ENCODE measurements around the gene PNP.

DNA sequence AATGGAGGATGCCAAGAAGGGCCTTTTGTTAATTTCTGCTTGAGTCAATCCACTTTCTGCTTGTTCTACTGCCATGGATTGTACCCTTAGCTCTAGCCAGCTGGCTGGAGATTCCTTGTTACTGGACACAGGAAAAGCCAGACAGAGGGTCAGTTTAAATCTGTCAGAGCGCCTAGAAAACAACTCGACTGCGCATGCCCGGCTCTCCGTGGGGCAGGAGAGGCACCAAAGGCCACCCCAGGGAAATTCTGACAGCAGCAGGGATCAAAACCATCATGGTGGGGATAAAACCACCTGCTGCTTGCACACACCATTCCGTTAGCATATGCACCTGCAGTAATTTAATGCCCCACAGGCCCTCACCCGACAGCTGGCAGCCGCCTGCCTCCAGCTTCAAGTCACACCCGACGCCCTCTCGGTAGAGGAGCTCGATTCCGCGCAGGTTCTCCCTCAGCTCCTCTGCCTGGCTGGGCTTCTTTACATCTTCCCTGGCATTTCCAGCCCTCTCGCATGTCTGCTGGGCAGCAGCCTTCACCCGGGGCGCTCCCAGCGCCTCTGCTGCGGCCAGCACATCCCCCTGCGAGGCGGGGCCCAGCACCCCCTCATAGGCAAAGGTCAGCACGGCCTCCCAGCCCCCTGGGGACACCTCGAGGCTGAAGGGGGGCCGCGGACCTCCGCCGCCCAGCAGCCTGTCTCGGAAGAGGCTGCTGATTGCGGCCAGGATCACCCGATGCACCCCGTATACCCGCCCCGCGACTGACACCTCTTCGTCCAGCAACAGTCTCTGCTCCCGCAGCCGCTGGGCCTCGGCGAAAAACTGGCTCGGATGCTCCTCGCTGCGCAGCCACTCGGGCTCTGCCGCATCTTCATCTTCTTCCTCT is 34.3 kb upstream of the PNP start:
- TF ChIP-seq EP300 (IDR thresholded peaks at IDR 0.05): no peak
- no peak for TF ChIP-seq POLR2A (IDR thresholded peaks at IDR 0.05)
- TF ChIP-seq, protein P1, sequence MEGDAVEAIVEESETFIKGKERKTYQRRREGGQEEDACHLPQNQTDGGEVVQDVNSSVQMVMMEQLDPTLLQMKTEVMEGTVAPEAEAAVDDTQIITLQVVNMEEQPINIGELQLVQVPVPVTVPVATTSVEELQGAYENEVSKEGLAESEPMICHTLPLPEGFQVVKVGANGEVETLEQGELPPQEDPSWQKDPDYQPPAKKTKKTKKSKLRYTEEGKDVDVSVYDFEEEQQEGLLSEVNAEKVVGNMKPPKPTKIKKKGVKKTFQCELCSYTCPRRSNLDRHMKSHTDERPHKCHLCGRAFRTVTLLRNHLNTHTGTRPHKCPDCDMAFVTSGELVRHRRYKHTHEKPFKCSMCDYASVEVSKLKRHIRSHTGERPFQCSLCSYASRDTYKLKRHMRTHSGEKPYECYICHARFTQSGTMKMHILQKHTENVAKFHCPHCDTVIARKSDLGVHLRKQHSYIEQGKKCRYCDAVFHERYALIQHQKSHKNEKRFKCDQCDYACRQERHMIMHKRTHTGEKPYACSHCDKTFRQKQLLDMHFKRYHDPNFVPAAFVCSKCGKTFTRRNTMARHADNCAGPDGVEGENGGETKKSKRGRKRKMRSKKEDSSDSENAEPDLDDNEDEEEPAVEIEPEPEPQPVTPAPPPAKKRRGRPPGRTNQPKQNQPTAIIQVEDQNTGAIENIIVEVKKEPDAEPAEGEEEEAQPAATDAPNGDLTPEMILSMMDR (IDR thresholded peaks at IDR 0.05): no peak
- TF ChIP-seq POLR2AphosphoS5 (IDR thresholded peaks at IDR 0.05): peak in 1 of 3 donors; percentile 14

Measured in stomach (tissue), 4 donors.